BLaER1 (cell line): ENCODE data around the gene TAS2R31.
"Not testable (repeated sequence)": the region's sequence is repeated elsewhere in the genome, so short reads cannot be mapped to it uniquely, and the experiment has no call there.

ENCODE experiments used
- H3K27ac ChIP-seq: shearing (Covaris generic); formaldehyde crosslinking; 2 replicates; pipeline ENCODE4 v1.8.1; 2022
- H3K27me3 ChIP-seq: shearing (Covaris generic); formaldehyde crosslinking; 2 replicates; pipeline ENCODE4 v1.8.1; 2022
- H3K36me3 ChIP-seq: shearing (Covaris generic); formaldehyde crosslinking; 2 replicates; pipeline ENCODE4 v1.8.1; 2022
- H3K4me1 ChIP-seq: shearing (Covaris generic); formaldehyde crosslinking; 2 replicates; pipeline ENCODE4 v1.8.1; 2022
- H3K4me2 ChIP-seq: shearing (Covaris generic); formaldehyde crosslinking; 2 replicates; pipeline ENCODE4 v1.8.1; 2022
- H3K4me3 ChIP-seq: shearing (Covaris generic); formaldehyde crosslinking; 2 replicates; pipeline ENCODE4 v1.8.1; 2022
- H3K9ac ChIP-seq: shearing (Covaris generic); formaldehyde crosslinking; 2 replicates; pipeline ENCODE4 v1.8.1; 2022
- H3K9me3 ChIP-seq: shearing (Covaris generic); formaldehyde crosslinking; 2 replicates; pipeline ENCODE4 v1.8.1; 2022
- H4K20me1 ChIP-seq: shearing (Covaris generic); formaldehyde crosslinking; 2 replicates; pipeline ENCODE4 v1.8.1; 2022
- Cebpa-rat ChIP-seq: shearing (Covaris generic); IDR thresholded peaks from 2 replicates; pipeline ENCODE4 v1.8.1; 2022

The TAS2R31 gene, protein sequence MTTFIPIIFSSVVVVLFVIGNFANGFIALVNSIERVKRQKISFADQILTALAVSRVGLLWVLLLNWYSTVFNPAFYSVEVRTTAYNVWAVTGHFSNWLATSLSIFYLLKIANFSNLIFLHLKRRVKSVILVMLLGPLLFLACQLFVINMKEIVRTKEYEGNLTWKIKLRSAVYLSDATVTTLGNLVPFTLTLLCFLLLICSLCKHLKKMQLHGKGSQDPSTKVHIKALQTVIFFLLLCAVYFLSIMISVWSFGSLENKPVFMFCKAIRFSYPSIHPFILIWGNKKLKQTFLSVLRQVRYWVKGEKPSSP

DNA sequence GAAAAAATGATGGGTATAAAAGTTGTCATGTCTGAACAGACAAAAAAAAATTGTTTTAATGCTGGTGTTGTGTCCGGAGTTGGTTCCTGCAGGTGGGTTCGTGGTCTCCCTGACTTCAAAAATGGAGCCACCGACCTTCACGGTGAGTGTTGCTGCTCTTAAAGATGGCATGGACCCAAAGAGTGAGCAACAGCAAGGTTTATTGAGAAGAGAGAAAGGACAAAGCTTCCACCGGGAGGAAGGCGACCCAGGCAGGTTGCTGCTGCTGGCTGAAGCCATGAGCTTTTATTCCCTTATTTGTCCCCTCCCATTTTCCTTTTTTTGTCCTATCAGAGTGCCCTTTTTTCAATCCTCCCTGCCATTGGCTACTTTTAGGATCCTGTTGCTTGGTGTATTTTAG is at the start of gene TAS2R31:
Gene TAS2R31, minus strand, starts transcription at position 101 of the 400 bp plus-strand sequence. Its CDS starts 72 bp downstream, at position 29.
- Histone ChIP-seq H3K36me3 (peaks cover 38% of the 10 kb centered on the region), H4K20me1 (no peaks in the 10 kb centered on the region), H3K27me3 (no peaks in the 10 kb centered on the region), H3K9me3 (peaks cover 5% of the 10 kb centered on the region), H3K4me1 (no peaks in the 10 kb centered on the region), H3K9ac (no peak within 1 kb of the TSS), H3K4me2 (no peak within 1 kb of the TSS), H3K4me3 (no peak within 1 kb of the TSS), H3K27ac (no peak within 1 kb of the TSS)
- no peak for TF ChIP-seq Cebpa-rat

DNA sequence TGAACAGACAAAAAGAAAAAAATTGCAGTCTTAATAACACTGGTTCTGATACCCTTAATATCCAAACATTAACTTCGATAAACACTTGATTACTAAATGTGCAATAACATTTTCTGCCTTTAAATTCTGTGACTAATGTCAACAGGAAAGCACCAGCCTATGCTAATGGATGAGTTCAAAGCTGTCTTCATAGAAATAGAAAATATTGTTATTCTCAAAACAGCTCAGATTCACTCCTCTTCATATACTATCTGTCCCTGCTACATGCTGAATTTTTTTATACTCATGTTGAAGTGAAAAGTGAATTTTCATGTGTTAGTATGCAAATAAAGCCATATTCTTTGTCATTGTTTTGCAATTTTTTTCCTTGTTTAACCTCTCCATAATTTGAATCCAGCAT is 47.0 kb upstream of the TAS2R31 start:
- no peak overlapping the region for H3K4me2 ChIP-seq
- H3K4me1 ChIP-seq = peaks cover 6% of the 10 kb centered on the region; the same call in 1 of the 2 replicates
- H3K27ac ChIP-seq = no peak overlapping the region
- no peak overlapping the region for H3K9ac ChIP-seq
- peaks cover 9% of the 10 kb centered on the region; the same call in 1 of the 2 replicates for H3K9me3 ChIP-seq
- no peak for TF ChIP-seq Cebpa-rat
- no peaks in the 10 kb centered on the region for H3K36me3 ChIP-seq
- H3K4me3 ChIP-seq = no peak overlapping the region
- H3K27me3 ChIP-seq = no peaks in the 10 kb centered on the region
- H4K20me1 ChIP-seq = no peaks in the 10 kb centered on the region; the same call in 1 of the 2 replicates

DNA sequence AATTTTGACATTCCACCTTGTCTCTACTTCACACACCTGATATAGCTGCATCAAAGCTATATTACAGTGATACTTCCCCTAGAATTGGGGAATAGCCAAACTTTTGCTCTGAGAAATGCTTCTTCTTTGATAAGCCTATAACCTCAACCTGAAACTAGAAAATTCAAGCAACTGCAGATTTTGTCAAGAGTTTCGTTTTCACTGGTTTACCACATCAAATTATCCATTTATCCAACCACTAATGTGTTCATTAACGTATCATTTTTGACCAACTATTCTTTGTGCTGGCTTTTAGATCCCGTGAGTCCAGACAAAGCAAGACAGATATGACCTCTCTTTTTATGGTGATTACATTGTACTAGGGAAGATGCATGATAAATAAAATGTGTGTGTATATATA is 44.4 kb upstream of the TAS2R31 start:
- peaks cover under 1% of the 10 kb centered on the region; the same call in 1 of the 2 replicates for H3K9me3 ChIP-seq
- H3K9ac ChIP-seq = no peak overlapping the region
- no peaks in the 10 kb centered on the region for H3K27me3 ChIP-seq
- no peak overlapping the region for H3K4me3 ChIP-seq
- no peaks in the 10 kb centered on the region for H3K36me3 ChIP-seq
- H3K4me1 ChIP-seq = peaks cover 6% of the 10 kb centered on the region; the same call in 1 of the 2 replicates
- H3K27ac ChIP-seq = no peak overlapping the region
- no peak overlapping the region for H3K4me2 ChIP-seq
- TF ChIP-seq Cebpa-rat = no peak
- H4K20me1 ChIP-seq = no peaks in the 10 kb centered on the region; the same call in 1 of the 2 replicates

DNA sequence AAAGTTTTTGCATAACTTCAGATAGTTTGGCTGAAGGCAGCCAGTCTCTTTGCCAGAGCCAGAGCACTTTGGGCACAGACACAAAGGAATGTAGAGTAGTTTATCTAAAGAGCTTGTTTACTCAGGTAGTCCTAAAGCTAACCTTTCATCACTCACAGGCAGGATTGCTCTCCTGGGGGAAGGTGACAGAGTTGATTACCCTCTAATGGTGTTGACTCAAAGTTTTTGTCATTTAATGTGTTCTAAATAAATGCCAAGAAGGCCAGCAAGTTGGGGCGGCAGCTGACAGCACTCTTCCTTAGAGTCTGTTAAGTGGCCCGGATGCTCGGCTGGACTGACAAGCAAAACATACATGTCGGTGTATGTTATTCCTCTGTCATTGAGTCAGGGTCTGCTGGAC is 40.2 kb upstream of the TAS2R31 start:
- no peak overlapping the region for H3K9ac ChIP-seq
- peaks cover 6% of the 10 kb centered on the region; the same call in 1 of the 2 replicates for H3K36me3 ChIP-seq
- H3K27me3 ChIP-seq = no peaks in the 10 kb centered on the region
- H3K4me2 ChIP-seq = no peak overlapping the region
- H3K4me3 ChIP-seq = no peak overlapping the region
- peaks cover 6% of the 10 kb centered on the region; the same call in 1 of the 2 replicates for H3K4me1 ChIP-seq
- H3K9me3 ChIP-seq = no peaks in the 10 kb centered on the region
- TF ChIP-seq Cebpa-rat = no peak
- no peaks in the 10 kb centered on the region; the same call in 1 of the 2 replicates for H4K20me1 ChIP-seq
- no peak overlapping the region for H3K27ac ChIP-seq

DNA sequence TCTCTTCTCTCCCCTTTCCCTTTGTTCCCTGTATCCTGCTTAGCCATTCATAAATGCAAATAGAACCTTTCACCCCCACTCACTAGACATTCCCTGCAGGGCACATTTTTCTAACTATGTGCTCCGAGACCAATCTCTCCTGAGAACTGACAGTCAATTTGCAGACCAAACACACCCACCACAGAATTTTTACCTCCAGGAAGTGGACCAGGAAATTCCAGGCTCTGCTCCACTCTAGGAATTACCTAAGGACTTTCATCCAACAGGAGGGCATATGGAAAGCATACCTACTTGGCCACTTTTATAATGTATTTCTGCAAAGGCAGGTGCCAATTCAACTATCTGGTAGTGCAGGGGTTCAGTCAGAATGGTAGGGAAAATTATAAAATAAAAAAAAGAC is 39.8 kb upstream of the TAS2R31 start:
- no peak overlapping the region for H3K4me3 ChIP-seq
- no peak for TF ChIP-seq Cebpa-rat
- H4K20me1 ChIP-seq = no peaks in the 10 kb centered on the region; the same call in 1 of the 2 replicates
- H3K4me2 ChIP-seq = no peak overlapping the region
- no peak overlapping the region for H3K27ac ChIP-seq
- H3K36me3 ChIP-seq = peaks cover 6% of the 10 kb centered on the region; the same call in 1 of the 2 replicates
- H3K9ac ChIP-seq = no peak overlapping the region
- no peaks in the 10 kb centered on the region for H3K9me3 ChIP-seq
- peaks cover 6% of the 10 kb centered on the region; the same call in 1 of the 2 replicates for H3K4me1 ChIP-seq
- H3K27me3 ChIP-seq = no peaks in the 10 kb centered on the region

DNA sequence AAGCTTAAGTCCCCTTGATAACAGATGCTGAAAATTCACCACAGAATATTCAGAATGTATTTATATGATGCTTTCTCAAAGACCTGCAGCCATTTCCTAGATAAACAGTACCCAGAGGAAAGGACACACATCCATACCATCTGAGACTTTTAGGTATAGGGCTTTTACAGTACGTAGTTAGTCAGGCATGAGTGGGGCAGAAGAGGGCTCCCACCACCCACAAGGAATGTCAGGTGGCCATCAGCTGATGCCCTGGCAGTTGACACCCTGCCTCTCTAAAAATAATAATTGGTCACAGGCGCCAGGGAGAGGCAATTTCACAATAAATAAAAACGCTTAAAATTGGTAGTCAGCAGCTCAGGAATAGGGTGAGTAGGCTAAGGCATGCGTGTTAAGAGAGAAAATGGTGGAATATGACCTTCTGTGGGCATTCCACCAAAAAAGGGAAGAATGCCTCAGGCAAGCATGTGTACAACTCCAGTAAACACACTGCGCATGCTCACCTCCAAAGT is 38.7 kb upstream of the TAS2R31 start:
- H3K4me2 ChIP-seq = no peak overlapping the region
- H3K4me3 ChIP-seq = no peak overlapping the region
- H3K4me1 ChIP-seq = peaks cover 6% of the 10 kb centered on the region; the same call in 1 of the 2 replicates
- H3K9me3 ChIP-seq = no peaks in the 10 kb centered on the region
- no peak for TF ChIP-seq Cebpa-rat
- H4K20me1 ChIP-seq = no peaks in the 10 kb centered on the region
- H3K27me3 ChIP-seq = no peaks in the 10 kb centered on the region
- H3K27ac ChIP-seq = no peak overlapping the region
- H3K9ac ChIP-seq = no peak overlapping the region
- H3K36me3 ChIP-seq = peaks cover 6% of the 10 kb centered on the region; the same call in 1 of the 2 replicates

DNA sequence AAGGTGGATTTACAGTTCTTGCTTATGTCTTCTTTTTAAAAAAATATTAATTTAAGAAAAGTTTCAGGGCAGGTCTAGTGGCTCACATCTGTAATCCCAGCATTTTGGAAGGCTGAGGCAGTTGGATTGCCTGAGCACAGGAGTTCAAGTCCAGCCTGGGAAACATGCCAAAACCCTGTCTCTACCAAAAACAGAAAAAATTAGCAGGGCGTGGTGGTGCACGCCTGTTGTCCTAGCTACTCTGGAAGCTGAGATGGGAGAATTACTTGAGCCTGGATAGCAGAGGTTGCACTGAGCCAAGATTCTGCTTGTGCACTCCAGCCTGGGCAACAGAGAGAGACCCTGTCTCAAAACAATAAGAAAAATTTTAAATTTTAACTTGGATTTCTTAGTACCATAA is 36.3 kb upstream of the TAS2R31 start:
- Histone ChIP-seq H3K4me2 (no peak overlapping the region), H3K9ac (no peak overlapping the region), H3K9me3 (no peaks in the 10 kb centered on the region), H3K27me3 (no peaks in the 10 kb centered on the region), H4K20me1 (no peaks in the 10 kb centered on the region), H3K36me3 (peaks cover 6% of the 10 kb centered on the region; the same call in 1 of the 2 replicates), H3K27ac (no peak overlapping the region), H3K4me3 (no peak overlapping the region), H3K4me1 (no peaks in the 10 kb centered on the region)
- no peak for TF ChIP-seq Cebpa-rat

DNA sequence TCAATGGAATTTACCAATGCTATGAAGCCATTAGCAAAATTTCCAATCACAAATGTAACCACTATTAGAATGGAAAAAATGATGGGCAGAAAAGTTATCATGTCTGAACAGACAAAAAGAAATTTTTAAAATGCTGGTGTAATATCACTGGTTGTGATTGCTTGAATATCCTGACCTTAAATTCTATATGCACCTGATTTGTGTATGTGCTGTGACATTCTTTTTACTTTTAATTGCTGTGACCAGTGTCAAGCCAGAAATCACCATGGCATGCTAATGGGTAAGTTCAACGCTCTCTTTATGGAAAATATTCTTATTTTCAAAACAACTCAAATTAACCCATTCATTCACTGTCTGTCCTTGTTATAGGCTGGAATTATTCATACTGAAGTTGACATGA is 31.0 kb upstream of the TAS2R31 start, which contains the start of gene TAS2R46:
Gene TAS2R46, minus strand, starts transcription at position 101 of the 400 bp plus-strand sequence. Its CDS starts 0 bp downstream, at position 101.
- H3K4me2 ChIP-seq, H3K9ac ChIP-seq, H3K4me3 ChIP-seq, H3K9me3 ChIP-seq, H3K27ac ChIP-seq, H3K27me3 ChIP-seq, H4K20me1 ChIP-seq, H3K4me1 ChIP-seq, H3K36me3 ChIP-seq: not testable (repeated sequence)

DNA sequence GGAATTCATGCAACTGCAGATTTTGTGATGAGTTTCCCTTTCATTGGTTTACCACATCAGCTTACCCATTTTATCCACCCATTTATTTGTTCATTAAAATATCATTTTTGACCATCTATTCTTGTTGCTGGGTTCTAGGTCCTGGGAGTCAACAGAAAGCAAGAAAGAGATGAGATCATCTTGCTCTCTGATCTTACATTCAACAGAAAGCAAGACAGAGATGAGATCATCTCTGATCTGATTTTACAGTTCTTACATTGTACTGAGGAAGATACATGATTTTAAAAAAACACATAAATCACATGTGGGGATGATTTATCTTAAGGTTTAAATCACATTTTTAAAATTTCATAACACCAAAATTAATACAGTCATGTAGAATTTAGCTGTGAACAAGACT is 28.6 kb upstream of the TAS2R31 start:
- 0 out of 2 replicates have a peak, but pooled peaks cover 7% of the 10 kb centered on the region for H4K20me1 ChIP-seq
- no peaks in the 10 kb centered on the region for H3K9me3 ChIP-seq
- peaks cover 4% of the 10 kb centered on the region for H3K36me3 ChIP-seq
- H3K4me2 ChIP-seq = no peak overlapping the region
- H3K9ac ChIP-seq = no peak overlapping the region
- no peak for TF ChIP-seq Cebpa-rat
- no peaks in the 10 kb centered on the region for H3K27me3 ChIP-seq
- H3K4me3 ChIP-seq = no peak overlapping the region
- no peaks in the 10 kb centered on the region for H3K4me1 ChIP-seq
- no peak overlapping the region for H3K27ac ChIP-seq

DNA sequence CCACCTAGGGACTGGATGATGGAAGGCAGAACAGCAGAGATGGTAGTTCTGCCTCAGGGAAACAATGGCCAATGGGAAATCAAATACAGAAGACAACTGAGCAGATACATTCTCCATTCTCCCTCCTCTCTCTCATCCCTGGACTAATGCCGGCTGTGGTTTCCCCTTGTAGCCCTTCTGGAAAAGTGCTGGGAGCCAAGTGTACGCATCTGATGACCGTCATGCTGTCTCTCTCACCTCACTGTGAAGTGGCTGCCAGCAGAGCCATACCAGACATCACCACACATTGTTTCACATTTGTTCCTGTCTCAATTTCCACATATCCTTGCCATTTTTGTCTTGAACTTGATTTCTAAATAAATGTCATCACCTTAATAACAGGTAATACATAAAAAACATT is 27.8 kb upstream of the TAS2R31 start:
- Histone ChIP-seq H3K27ac (no peak overlapping the region), H3K27me3 (no peaks in the 10 kb centered on the region), H3K9me3 (no peaks in the 10 kb centered on the region), H3K9ac (no peak overlapping the region), H3K4me1 (no peaks in the 10 kb centered on the region), H4K20me1 (0 out of 2 replicates have a peak, but pooled peaks cover 7% of the 10 kb centered on the region), H3K36me3 (peaks cover 4% of the 10 kb centered on the region), H3K4me3 (no peak overlapping the region), H3K4me2 (no peak overlapping the region)
- no peak for TF ChIP-seq Cebpa-rat
